ENCODE data around the gene PRPF38A. TPM values are rescaled to one million over a fixed set of nuclear protein-coding genes. Genes with fewer than 3 reads are reported as not detected.

The PRPF38A gene
- total RNA-seq, 2 donors from 2014 or later = 94.7 to 105 TPM

DNA sequence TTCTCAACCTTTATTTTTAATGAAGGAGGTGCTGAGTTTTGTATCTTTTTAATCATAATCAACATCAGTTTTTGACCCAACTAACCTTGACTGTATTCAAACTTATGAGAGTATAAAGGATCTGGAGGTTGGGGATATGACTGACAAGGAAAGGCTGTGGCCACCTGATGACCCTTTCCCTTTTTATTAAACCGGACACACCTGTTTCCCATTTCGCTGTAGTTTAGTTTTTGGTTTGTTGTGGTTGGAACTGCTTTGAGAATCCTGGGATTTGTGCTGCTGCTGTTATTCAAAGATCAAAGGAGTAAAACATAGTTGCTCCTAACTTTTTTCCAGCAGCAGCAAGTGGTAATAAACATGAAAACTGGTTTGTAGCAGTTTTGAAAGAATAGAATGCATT, 12.4 kb downstream of the PRPF38A start:
- Mint-ChIP-seq H3K36me3 (peaks cover 28% of the 10 kb centered on the region), H3K27me3 (no peaks in the 10 kb centered on the region), H3K4me1 (ENCODE audit: low read depth in 2 of 2) (peaks cover 0 to 6% of the 10 kb centered on the region in 2 donors), H3K4me3 (no peak overlapping the region), H3K9me3 (no peaks in the 10 kb centered on the region), H3K27ac (no peak overlapping the region)
- DNase-seq (ENCODE audit: low spot score) (no peak), ATAC-seq (no peak)

GRCh38 chr1:52420713-52421112, 16.3 kb downstream of the PRPF38A start:
- peaks cover 17% of the 10 kb centered on the region for H3K36me3 Mint-ChIP-seq
- ATAC-seq (no peak), DNase-seq (ENCODE audit: low spot score) (no peak)
- H3K27ac Mint-ChIP-seq = no peak overlapping the region
- no peaks in the 10 kb centered on the region for H3K9me3 Mint-ChIP-seq
- H3K4me3 Mint-ChIP-seq = no peak overlapping the region
- H3K4me1 Mint-ChIP-seq (ENCODE audit: low read depth in 2 of 2) = peaks cover 19 to 28% of the 10 kb centered on the region in 2 donors
- H3K27me3 Mint-ChIP-seq = no peaks in the 10 kb centered on the region

DNA sequence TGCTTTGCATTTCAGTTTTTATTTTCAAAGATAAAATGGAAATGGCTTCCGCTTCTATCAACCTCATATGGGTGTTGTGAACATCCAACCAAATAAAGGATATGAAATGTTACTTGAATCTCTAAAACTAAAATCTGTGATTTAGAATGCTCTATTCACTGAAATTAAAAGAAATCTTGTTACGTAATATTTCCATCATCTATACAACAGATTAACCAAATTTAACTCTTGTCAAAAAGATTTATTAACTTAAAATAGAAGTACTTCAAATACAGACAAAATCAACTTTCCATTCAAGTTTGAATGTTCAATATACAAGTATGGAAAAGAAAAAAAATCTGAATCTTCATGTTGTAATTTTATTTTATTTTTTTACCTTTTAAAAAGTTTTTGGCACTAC, 18.7 kb downstream of the PRPF38A start:
- no peak for ATAC-seq
- Mint-ChIP-seq H3K4me3 (no peak overlapping the region), H3K4me1 (ENCODE audit: low read depth in 2 of 2) (peaks cover 21 to 26% of the 10 kb centered on the region in 2 donors), H3K27ac (no peak overlapping the region), H3K36me3 (peaks cover 8% of the 10 kb centered on the region), H3K27me3 (no peaks in the 10 kb centered on the region), H3K9me3 (no peaks in the 10 kb centered on the region)
- no peak for DNase-seq (ENCODE audit: low spot score)

- H3K9me3 Mint-ChIP-seq = no peaks in the 10 kb centered on the region
- H3K4me3 Mint-ChIP-seq = peak overlapping the region; percentile 53
- peak; percentile 67 for DNase-seq (ENCODE audit: low spot score)
- no peaks in the 10 kb centered on the region for H3K27me3 Mint-ChIP-seq
- H3K27ac Mint-ChIP-seq = peak overlapping the region; percentile 79 to 93
- peaks cover 8% of the 10 kb centered on the region for H3K36me3 Mint-ChIP-seq
- H3K4me1 Mint-ChIP-seq (ENCODE audit: low read depth in 2 of 2) = peaks cover 21 to 26% of the 10 kb centered on the region in 2 donors
- peak; percentile 90 to 94 for ATAC-seq
Observed at GRCh38 chr1:52423771-52424170, 19.4 kb downstream of the PRPF38A start.

- DNase-seq (ENCODE audit: low spot score) (no peak), ATAC-seq (peak; percentile 86 to 92)
- Mint-ChIP-seq H3K4me1 (ENCODE audit: low read depth in 2 of 2) (peaks cover 21 to 26% of the 10 kb centered on the region in 2 donors), H3K27me3 (no peaks in the 10 kb centered on the region), H3K36me3 (peaks cover 8% of the 10 kb centered on the region), H3K9me3 (no peaks in the 10 kb centered on the region), H3K27ac (peak overlapping the region; percentile 79 to 93), H3K4me3 (peak overlapping the region; percentile 53)
Observed at GRCh38 chr1:52424231-52424636, 19.8 kb downstream of the PRPF38A start.

GRCh38 chr1:52424813-52425212, 20.4 kb downstream of the PRPF38A start:
- peaks cover 8% of the 10 kb centered on the region for H3K36me3 Mint-ChIP-seq
- DNase-seq (ENCODE audit: low spot score) (no peak), ATAC-seq (no peak)
- no peaks in the 10 kb centered on the region for H3K27me3 Mint-ChIP-seq
- H3K27ac Mint-ChIP-seq = peak overlapping the region; percentile 79 to 93
- no peaks in the 10 kb centered on the region for H3K9me3 Mint-ChIP-seq
- H3K4me3 Mint-ChIP-seq = peak overlapping the region; percentile 53
- peaks cover 21 to 26% of the 10 kb centered on the region in 2 donors for H3K4me1 Mint-ChIP-seq (ENCODE audit: low read depth in 2 of 2)

DNA sequence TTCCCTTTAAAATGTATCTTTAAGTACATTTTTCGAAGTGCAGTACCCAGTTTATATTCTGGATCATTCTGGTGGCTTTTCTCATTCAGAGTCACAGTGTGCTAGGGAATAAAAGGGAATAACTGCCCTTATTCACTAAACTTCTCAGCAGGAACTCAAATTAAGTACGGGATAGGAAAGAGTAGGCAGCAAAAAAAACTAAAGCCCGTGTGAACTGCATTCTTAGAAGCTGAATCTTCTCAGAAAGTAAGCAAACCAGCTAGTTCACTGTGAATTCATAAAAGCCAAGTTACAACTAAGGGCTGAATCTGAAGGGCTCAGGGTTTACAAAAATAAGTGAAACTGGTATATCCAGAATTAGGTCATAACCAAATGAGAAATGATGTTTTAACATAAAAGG, 22.0 kb downstream of the PRPF38A start:
- H3K9me3 Mint-ChIP-seq = no peaks in the 10 kb centered on the region
- DNase-seq (ENCODE audit: low spot score) (no peak), ATAC-seq (no peak)
- H3K4me1 Mint-ChIP-seq (ENCODE audit: low read depth in 2 of 2) = peaks cover 21 to 26% of the 10 kb centered on the region in 2 donors
- H3K36me3 Mint-ChIP-seq = peaks cover 14% of the 10 kb centered on the region
- peak overlapping the region; percentile 55 to 79 for H3K27ac Mint-ChIP-seq
- H3K4me3 Mint-ChIP-seq = no peak overlapping the region
- no peaks in the 10 kb centered on the region for H3K27me3 Mint-ChIP-seq

GRCh38 chr1:52427152-52427551, 22.8 kb downstream of the PRPF38A start:
- peaks cover 21 to 26% of the 10 kb centered on the region in 2 donors for H3K4me1 Mint-ChIP-seq (ENCODE audit: low read depth in 2 of 2)
- H3K27ac Mint-ChIP-seq = no peak overlapping the region
- ATAC-seq (no peak), DNase-seq (ENCODE audit: low spot score) (no peak)
- no peak overlapping the region for H3K4me3 Mint-ChIP-seq
- no peaks in the 10 kb centered on the region for H3K9me3 Mint-ChIP-seq
- peaks cover 19% of the 10 kb centered on the region for H3K36me3 Mint-ChIP-seq
- no peaks in the 10 kb centered on the region for H3K27me3 Mint-ChIP-seq

GRCh38 chr1:52432807-52433206, 28.4 kb downstream of the PRPF38A start:
- ATAC-seq (no peak), DNase-seq (ENCODE audit: low spot score) (no peak)
- H3K36me3 Mint-ChIP-seq = peaks cover 20% of the 10 kb centered on the region
- H3K27ac Mint-ChIP-seq = no peak overlapping the region
- no peak overlapping the region for H3K4me3 Mint-ChIP-seq
- H3K9me3 Mint-ChIP-seq = no peaks in the 10 kb centered on the region
- H3K27me3 Mint-ChIP-seq = no peaks in the 10 kb centered on the region
- peaks cover 0 to 3% of the 10 kb centered on the region in 2 donors for H3K4me1 Mint-ChIP-seq (ENCODE audit: low read depth in 2 of 2)

GRCh38 chr1:52435211-52435610, 30.8 kb downstream of the PRPF38A start:
- Mint-ChIP-seq H3K4me1 (ENCODE audit: low read depth in 2 of 2) (peaks cover 0 to 3% of the 10 kb centered on the region in 2 donors), H3K27me3 (no peaks in the 10 kb centered on the region), H3K4me3 (no peak overlapping the region), H3K27ac (no peak overlapping the region), H3K36me3 (peaks cover 24% of the 10 kb centered on the region), H3K9me3 (no peaks in the 10 kb centered on the region)
- no peak for DNase-seq (ENCODE audit: low spot score)
- no peak for ATAC-seq

GRCh38 chr1:52435650-52436049, 31.2 kb downstream of the PRPF38A start:
- H3K36me3 Mint-ChIP-seq = peaks cover 23% of the 10 kb centered on the region
- H3K27me3 Mint-ChIP-seq = no peaks in the 10 kb centered on the region

DNA sequence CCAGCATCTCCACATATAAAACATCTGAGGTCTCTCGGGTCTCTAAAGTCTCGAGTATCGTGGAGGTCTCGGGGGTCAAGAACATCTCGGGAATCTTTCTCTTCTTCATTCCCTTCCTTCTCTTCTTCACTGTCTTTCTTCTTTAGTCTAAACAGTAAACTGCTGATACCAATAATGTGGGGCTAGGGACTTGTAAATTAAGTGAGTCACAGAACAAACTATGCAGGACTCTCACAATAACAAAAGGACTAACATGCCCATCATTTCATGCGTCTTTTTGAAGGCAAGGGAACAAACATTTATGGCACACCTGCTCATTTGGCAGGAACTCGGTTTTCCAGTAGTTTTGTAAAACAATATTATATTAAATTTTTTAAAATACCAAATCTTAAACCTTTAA, 32.4 kb downstream of the PRPF38A start:
- no peak overlapping the region for H3K27ac Mint-ChIP-seq
- no peaks in the 10 kb centered on the region for H3K9me3 Mint-ChIP-seq
- H3K4me1 Mint-ChIP-seq (ENCODE audit: low read depth in 2 of 2) = peaks cover 0 to 3% of the 10 kb centered on the region in 2 donors
- H3K4me3 Mint-ChIP-seq = no peak overlapping the region
- no peaks in the 10 kb centered on the region for H3K27me3 Mint-ChIP-seq
- DNase-seq (ENCODE audit: low spot score) (no peak), ATAC-seq (no peak)
- peaks cover 16% of the 10 kb centered on the region for H3K36me3 Mint-ChIP-seq

More at GRCh38 chr1:52435650-52436049, 31.2 kb downstream of the PRPF38A start:
- DNase-seq (ENCODE audit: low spot score) (no peak), ATAC-seq (no peak)
- no peak overlapping the region for H3K27ac Mint-ChIP-seq
- H3K4me3 Mint-ChIP-seq = no peak overlapping the region
- H3K9me3 Mint-ChIP-seq = no peaks in the 10 kb centered on the region
- H3K4me1 Mint-ChIP-seq (ENCODE audit: low read depth in 2 of 2) = peaks cover 0 to 3% of the 10 kb centered on the region in 2 donors

- H3K27me3 Mint-ChIP-seq = no peaks in the 10 kb centered on the region
- DNase-seq (ENCODE audit: low spot score) = no peak
- H3K9me3 Mint-ChIP-seq = no peaks in the 10 kb centered on the region
- H3K4me3 Mint-ChIP-seq = no peak overlapping the region
- peaks cover 4% of the 10 kb centered on the region for H3K36me3 Mint-ChIP-seq
- ATAC-seq = no peak
- no peak overlapping the region for H3K27ac Mint-ChIP-seq
- no peaks in the 10 kb centered on the region for H3K4me1 Mint-ChIP-seq (ENCODE audit: low read depth in 2 of 2)
Observed at GRCh38 chr1:52439976-52440375, 35.6 kb downstream of the PRPF38A start.

DNA sequence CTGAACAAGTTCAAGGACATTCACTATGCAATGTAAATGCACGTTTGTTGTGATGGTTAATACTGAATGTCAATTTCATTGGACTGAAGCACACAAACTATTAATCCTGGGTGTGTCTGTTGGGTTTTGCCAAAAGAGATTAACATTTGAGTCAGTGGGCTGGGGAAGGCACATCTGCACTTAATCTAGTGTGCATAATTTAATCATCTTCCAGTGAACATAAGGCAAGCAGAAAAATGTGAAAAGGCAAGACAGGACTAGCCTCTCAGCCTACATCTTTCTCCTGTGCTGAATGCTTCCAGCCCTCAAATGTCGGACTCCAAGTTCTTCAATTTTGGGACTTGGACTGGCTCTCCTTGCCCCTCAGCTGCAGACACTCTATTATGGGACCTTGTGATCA, 40.1 kb downstream of the PRPF38A start:
- H3K4me3 Mint-ChIP-seq = no peak overlapping the region
- H3K4me1 Mint-ChIP-seq (ENCODE audit: low read depth in 2 of 2) = no peaks in the 10 kb centered on the region
- H3K27ac Mint-ChIP-seq = no peak overlapping the region
- no peak for DNase-seq (ENCODE audit: low spot score)
- no peak for ATAC-seq
- H3K9me3 Mint-ChIP-seq = no peaks in the 10 kb centered on the region
- peaks cover 4% of the 10 kb centered on the region for H3K36me3 Mint-ChIP-seq
- no peaks in the 10 kb centered on the region for H3K27me3 Mint-ChIP-seq

GRCh38 chr1:52454127-52454526, 49.7 kb downstream of the PRPF38A start:
- no peak overlapping the region for H3K27ac Mint-ChIP-seq
- H3K9me3 Mint-ChIP-seq = no peaks in the 10 kb centered on the region
- no peak for ATAC-seq

More at GRCh38 chr1:52454127-52454526, 49.7 kb downstream of the PRPF38A start:
- DNase-seq (ENCODE audit: low spot score) = no peak
- H3K4me1 Mint-ChIP-seq (ENCODE audit: low read depth in 2 of 2) = no peaks in the 10 kb centered on the region
- H3K4me3 Mint-ChIP-seq = no peak overlapping the region
- no peaks in the 10 kb centered on the region for H3K27me3 Mint-ChIP-seq
- no peaks in the 10 kb centered on the region for H3K36me3 Mint-ChIP-seq
